Activated naive CD8-positive, alpha-beta T cell treated with anti-CD3 and anti-CD28 coated beads, Interleukin-2, amount 50 U/mL, for 16 hours (primary cell): ENCODE data around the gene POTEG.
"Not testable (repeated sequence)": the region's sequence is repeated elsewhere in the genome, so short reads cannot be mapped to it uniquely, and the experiment has no call there.

Experiments
- DNase-seq: peaks from one replicate; pipeline ENCODE4 v3.0.0-alpha.2; 2020; ENCODE audit warnings: low read depth, low spot score

The POTEG gene

DNA sequence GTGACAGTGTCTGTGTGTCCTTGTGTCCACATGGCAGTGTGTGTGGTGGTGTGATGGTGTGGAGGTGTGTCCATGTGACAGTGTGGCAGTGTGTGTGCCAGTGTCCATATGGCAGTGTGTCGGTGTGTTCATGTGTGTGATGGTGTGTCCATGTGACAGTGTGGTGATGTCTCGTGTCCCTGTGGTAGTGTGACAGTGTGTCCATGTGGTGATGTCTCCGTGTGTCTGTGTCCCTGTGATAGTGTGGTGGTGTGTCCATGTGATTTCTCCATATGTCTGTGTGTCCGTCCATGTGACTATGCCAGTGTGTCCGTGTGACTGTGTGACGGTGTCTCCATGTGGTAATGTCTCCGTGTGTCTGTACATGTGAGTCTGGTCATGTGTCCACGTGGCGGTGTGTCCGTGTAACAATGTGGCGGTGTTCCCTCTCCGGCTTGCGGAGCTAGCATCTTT, 59.7 kb downstream of the POTEG start:
- not testable (repeated sequence) for DNase-seq

DNA sequence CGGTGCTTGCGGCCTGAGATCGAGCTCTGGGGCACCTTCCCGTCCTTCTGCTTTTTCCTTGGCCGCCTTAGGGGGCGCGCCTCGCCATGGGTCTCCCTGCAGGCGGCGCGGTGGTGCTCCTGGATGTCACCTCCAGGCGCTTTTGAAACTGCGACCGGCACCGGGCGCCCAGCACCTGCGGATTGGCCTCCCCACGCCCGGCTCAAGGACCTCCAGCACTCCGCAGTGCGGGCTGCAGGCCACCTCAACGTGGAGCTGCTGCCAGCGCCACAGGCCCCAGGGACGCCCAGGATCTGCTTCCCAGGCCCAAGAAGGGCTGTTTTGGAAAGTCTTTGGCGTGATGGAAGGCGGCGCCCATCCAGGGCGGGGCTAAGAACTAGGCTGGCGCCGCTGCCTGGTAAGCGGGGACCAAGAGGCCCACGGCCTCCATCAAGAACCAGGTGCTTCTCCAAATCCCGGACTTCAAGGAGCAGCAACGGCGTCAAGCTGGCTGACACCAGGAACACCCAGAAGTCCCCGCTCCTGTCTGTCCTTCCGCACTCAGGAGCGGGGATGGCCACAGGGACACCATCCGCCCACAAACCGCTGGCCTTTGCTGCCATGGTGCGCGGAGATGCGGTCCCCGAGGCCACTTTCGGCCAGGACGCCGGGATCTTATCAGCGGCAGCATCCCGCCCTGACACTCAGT, 61.2 kb downstream of the POTEG start:
- not testable (repeated sequence) for DNase-seq

DNA sequence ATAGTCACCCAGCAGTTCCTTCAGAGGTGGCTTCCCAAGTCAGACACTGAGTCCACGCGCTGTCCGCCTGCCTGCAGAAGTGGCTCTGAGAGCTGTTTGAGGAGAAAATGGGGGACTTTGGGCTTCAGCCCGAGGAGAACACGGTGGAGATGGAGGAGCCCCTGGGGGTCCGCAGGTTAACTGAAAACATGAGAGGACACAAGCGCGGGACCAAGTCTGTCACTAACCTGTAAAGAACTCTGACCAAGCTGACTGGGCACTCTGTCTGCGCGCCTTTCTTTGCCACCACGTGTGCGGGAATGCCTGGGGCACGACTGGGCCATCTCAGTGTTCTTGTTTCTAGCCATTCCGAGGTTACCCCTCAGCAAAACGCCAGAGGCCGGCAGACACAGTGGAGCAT, 62.4 kb downstream of the POTEG start:
- not testable (repeated sequence) for DNase-seq

DNA sequence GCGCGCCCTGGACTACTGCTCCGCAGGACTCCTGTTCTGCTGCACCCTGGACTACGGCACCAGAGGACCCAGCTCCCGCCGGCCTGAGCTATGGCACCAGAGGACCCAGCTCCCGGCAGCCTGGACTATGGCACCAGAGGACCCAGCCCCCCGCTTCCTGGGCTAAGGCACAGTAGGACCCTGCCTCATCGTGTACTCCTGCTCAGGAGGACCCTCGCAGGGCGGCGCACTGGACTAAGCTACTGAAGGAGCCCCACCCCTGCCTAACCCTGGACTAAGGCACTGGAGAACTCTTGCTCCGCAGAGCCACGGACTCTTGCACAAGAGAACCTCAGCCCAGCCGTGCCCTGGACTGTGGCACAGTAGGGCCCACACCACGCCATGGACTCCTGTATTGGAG, 71.3 kb downstream of the POTEG start:
- not testable (repeated sequence) for DNase-seq

DNA sequence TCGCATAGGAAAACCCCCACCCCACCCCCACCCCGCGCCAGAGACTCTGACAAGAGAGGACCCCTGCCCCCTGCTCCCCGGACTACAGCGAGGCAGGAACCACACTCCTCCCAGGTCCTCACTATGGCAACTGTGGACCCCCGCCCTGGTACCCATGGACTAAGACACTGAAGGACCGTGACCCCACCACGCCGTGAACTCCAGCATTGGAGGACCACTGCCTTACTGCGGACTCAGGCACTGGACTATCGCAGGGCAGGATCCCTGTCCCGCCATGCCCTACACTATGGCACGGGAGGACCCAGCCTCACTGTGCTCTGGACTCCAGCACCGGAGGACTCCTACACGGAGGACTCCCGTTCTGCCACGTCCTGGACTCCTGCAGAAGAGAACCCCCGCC, 71.8 kb downstream of the POTEG start:
- DNase-seq = not testable (repeated sequence)

DNA sequence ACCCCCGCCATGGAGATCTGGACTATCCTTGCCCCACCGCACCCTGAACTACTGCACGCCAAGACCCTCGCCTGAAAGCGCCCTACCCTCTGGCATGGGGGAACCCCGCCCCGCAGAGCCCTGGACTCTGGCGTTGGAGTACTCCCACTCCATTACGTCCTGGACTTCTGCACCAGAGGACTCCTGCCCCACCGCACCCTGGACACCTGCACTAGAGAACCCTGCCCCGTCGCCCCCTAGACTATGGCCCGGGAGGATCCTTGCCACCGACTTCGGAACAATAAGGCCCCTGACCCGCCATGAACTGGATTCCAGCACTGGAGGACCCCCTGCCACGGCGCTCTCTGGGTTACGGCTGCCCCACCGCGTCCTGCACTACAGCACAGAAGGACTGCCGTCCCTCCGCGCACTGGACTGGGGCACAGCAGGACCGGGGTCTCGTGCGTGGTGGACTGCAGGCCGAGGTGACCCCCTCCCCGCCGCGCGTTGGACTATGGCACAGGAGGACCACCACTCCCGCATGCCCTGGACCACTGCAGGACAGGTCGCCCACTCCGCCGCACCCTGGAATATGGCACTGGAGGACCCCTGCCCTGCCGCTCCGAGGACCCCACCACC, 72.4 kb downstream of the POTEG start:
- not testable (repeated sequence) for DNase-seq

DNA sequence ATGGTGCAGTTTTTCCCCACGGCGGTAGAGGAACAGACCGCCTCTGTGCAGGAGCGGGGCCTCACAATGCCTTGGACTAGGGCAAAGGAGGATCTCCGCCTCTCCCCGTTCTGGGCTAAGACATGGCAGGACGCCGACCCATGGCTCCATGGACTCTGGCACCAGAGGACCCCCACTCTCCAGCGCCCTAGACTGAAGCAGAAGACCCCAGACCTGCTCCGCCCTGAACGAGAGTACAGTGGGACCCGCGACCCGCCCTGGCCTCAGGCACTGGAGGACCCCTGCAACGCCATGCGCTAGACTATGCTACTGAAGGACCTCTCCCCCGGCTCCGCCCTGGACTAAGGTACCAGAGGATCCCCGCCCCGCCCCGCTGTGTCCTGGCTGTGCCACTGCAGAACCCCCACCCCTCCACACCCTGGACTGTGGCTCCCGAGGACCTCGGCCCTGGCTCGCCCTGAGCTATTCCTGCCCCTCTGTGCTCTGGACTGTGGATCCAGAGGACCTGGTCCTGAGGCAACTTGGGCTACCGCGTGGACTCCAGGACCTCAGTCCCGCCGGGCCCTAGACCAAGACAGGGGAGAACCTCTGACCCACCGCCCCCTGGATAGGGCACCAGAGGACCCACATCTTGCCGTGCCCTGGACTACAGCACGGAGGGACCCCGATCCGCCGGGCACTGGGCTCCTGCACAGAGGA, 73.1 kb downstream of the POTEG start:
- not testable (repeated sequence) for DNase-seq
